B cell (primary cell): ENCODE measurements around the gene EMX2. TPM values are rescaled to one million over a fixed set of nuclear protein-coding genes. Genes with fewer than 3 reads are reported as not detected.

ENCODE experiments used
- ATAC-seq: fragments of 200-7000 bp; cut with Tn5 transposase; one replicate; pipeline ENCODE4 v1.10.0; 2021; ENCODE audit warnings: low read depth, mild to moderate bottlenecking, moderate number of reproducible peaks, moderate library complexity
- CTCF ChIA-PET: fragments of 350-600 bp; sonication (Branson Sonifier 250); formaldehyde crosslinking; loops from one replicate; lab custom pipeline; 2021; ENCODE audit warnings: antibody characterized with exemption, inconsistent platforms; lab: Charles Lee
- POLR2A ChIA-PET: fragments of 350-600 bp; sonication (Branson Sonifier 250); formaldehyde crosslinking; loops from one replicate; lab custom pipeline; 2021; ENCODE audit warnings: antibody characterized with exemption; lab: Charles Lee
- DNase-seq: peaks from one replicate; pipeline ENCODE4 v3.0.0; 2013
- H2AFZ ChIP-seq: 2 replicates; pipeline ENCODE4 v1.6.1; 2012; ENCODE audit warnings: mild to moderate bottlenecking, low read depth, low read length; ENCODE audit not compliant: insufficient read depth, poor library complexity, severe bottlenecking
- H3K27ac ChIP-seq, 2 donors: 1 replicate in 1 of 2; 2 replicates in 1 of 2; pipeline ENCODE4 v1.5.1; 2012 to 2013; ENCODE audit warnings: low read length in 2 of 2, mild to moderate bottlenecking in 2 of 2, moderate library complexity in 1 of 2
- H3K27me3 ChIP-seq, 4 experiments: fragments of 200-600 bp in 1 of 4; sonication (generic) in 1 of 4; replicated peaks in 1 of 4; 1 replicate in 2 of 4; 2 replicates in 2 of 4; pipeline versions ENCODE4 v1.6.1 to v1.7.0; 2013 to 2016; ENCODE audit warnings: low read length in 3 of 4, mild to moderate bottlenecking in 2 of 4, mixed read lengths in 1 of 4, moderate library complexity in 1 of 4; ENCODE audit not compliant: insufficient read depth in 4 of 4, control insufficient read depth in 3 of 4; ENCODE audit errors: control extremely low read depth in 1 of 4
- H3K36me3 ChIP-seq, 2 experiments: replicated peaks in 1 of 2; 1 replicate in 1 of 2; 2 replicates in 1 of 2; pipeline versions ENCODE4 v1.6.1 to v1.7.1; 2013; ENCODE audit warnings: low read length in 1 of 2; ENCODE audit not compliant: insufficient read depth in 2 of 2, control insufficient read depth in 1 of 2; ENCODE audit errors: control extremely low read depth in 1 of 2, extremely low read depth in 1 of 2
- H3K4me1 ChIP-seq, 2 donors: fragments of 200-600 bp in 1 of 2; sonication (generic) in 1 of 2; 1 replicate in 1 of 2; 2 replicates in 1 of 2; pipeline versions ENCODE4 v1.5.1 to v1.6.1; 2013 to 2017; ENCODE audit warnings: low read length in 2 of 2; ENCODE audit not compliant: control insufficient read depth in 2 of 2, insufficient read depth in 2 of 2
- H3K4me2 ChIP-seq: replicated peaks from 2 replicates; pipeline ENCODE3; 2012; ENCODE audit warnings: mild to moderate bottlenecking, low read depth, low read length; ENCODE audit not compliant: poor library complexity, severe bottlenecking
- H3K4me3 ChIP-seq, 5 experiments: fragments of 200-600 bp in 1 of 5; sonication (generic) in 1 of 5; 1 replicate in 3 of 5; 2 replicates in 2 of 5; pipeline versions ENCODE4 v1.5.1 to v1.7.0; 2011 to 2016; ENCODE audit warnings: low read length in 4 of 5, mild to moderate bottlenecking in 4 of 5, low read depth in 2 of 5, control low read depth in 1 of 5, moderate library complexity in 1 of 5; ENCODE audit not compliant: insufficient read depth in 1 of 5; ENCODE audit errors: control extremely low read depth in 1 of 5, extremely low read depth in 1 of 5
- H3K79me2 ChIP-seq: fragments of 200-600 bp; sonication (generic); one replicate; pipeline ENCODE4 v1.6.0; 2016; ENCODE audit warnings: low read length; ENCODE audit not compliant: control insufficient read depth, insufficient read depth
- H3K9ac ChIP-seq: fragments of 200-600 bp; sonication (generic); 2 replicates; pipeline ENCODE4 v1.6.1; 2017; ENCODE audit warnings: mild to moderate bottlenecking, low read length, moderate library complexity
- H3K9me3 ChIP-seq, 3 donors: one replicate each; pipeline versions ENCODE4 v1.6.1 to v1.7.1; 2013; ENCODE audit warnings: low read length in 2 of 3; ENCODE audit not compliant: control insufficient read depth in 2 of 3, insufficient read depth in 1 of 3; ENCODE audit errors: control extremely low read depth in 1 of 3
- H4K20me1 ChIP-seq: 2 replicates; pipeline ENCODE4 v1.6.0; 2012; ENCODE audit warnings: mild to moderate bottlenecking, low read length; ENCODE audit not compliant: insufficient read depth, control insufficient read depth, poor library complexity, severe bottlenecking
- H3K27ac Mint-ChIP-seq: one replicate; pipeline ENCODE4 v1.8.0; 2021; ENCODE audit warnings: mixed read lengths
- H3K27me3 Mint-ChIP-seq: one replicate; pipeline ENCODE4 v1.8.0; 2021; ENCODE audit warnings: mixed read lengths
- H3K4me1 Mint-ChIP-seq: one replicate; pipeline ENCODE4 v1.8.0; 2021; ENCODE audit warnings: mixed read lengths
- H3K4me3 Mint-ChIP-seq: one replicate; pipeline ENCODE4 v1.8.0; 2021; ENCODE audit warnings: mixed read lengths
- H3K9me3 Mint-ChIP-seq: one replicate; pipeline ENCODE4 v1.8.0; 2022; ENCODE audit warnings: mixed read lengths; ENCODE audit not compliant: insufficient read depth
- EZH2 ChIP-seq: IDR thresholded peaks from 2 replicates; pipeline ENCODE4 v1.6.1; 2012; ENCODE audit warnings: borderline replicate concordance, low read depth, mild to moderate bottlenecking, moderate library complexity, low read length; ENCODE audit not compliant: insufficient read depth, poor library complexity, severe bottlenecking
- WGBS: methylation state at CpG from one replicate; pipeline ENCODE4 v1.1.5; 2013; ENCODE audit warnings: missing lambda C conversion rate; ENCODE audit not compliant: insufficient coverage; 5-methylcytosine and 5-hydroxymethylcytosine counted together
- intact Hi-C: fragments of 100-400 bp; cut with micrococcal nuclease; formaldehyde crosslinking; loops from one replicate; pipeline ENCODE4 v1.10.0; 2022
- polyA plus RNA-seq: library from polyadenylated mRNA; depleted of rRNA; stranded (reverse); fragments of >200 nt; gene quantifications from 2 replicates; pipeline ENCODE4 v1.2.3, GENCODE V29; 2012
- total RNA-seq, 2 donors: library from RNA; stranded (reverse); fragments of 120-200 nt in 1 of 2; gene quantifications; 1 replicate in 1 of 2; 2 replicates in 1 of 2; pipeline versions ENCODE4 v1.2.3 to v1.2.4, GENCODE V29; 2013 to 2022
- TF ChIP-seq, protein P1 (sequence below): fragments of 200-600 bp; IDR thresholded peaks from one replicate; pipeline ENCODE4 v1.8.0; 2022; ENCODE audit warnings: antibody characterized with exemption, mild to moderate bottlenecking

EMX2 gene
- total and polyA plus RNA-seq, 2 donors (not counting 1 experiment from before 2014, with no cell fraction given): not detected

DNA sequence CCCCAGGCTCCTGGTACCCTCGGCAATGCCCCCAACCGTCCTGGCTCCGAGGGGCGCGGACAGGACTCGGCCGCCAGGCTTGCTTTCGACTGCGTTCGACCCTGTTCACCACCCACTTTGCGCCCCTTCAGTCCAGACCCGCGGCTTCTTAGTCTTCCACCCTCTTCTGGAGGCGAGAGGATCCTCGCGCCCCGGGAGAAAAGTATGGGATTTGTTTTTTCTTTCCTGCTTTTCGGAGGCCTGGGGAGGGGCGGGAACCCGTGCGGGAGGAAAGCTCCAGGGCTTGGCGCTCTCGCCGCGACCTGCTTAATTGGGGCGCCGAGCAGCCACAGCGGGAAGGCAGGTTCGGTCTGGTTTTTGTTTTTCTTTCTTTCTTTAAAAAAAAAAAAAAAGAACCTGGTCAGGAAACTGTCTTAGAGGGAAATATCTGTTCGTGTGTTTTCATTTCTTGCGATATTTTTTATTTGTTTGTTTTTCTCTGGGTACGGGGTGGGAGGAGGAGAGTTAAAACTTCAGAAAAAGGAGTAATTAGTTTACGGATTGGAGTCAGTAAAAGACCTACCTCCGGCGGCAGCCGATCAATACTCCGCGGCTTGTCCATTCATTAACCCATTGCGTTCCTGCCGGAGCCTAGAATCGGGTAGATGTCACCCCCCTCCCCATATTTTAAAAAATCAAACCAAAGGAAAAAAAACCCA, 1.6 kb downstream of the EMX2 start:
- Histone ChIP-seq H3K79me2 (no peaks in the 10 kb centered on the region), H3K4me3 (peak overlapping the region in 1 of 5 experiments; percentile 5), H4K20me1 (no peaks in the 10 kb centered on the region), H2AFZ (no peak overlapping the region), H3K4me1 (peaks cover 14 to 15% of the 10 kb centered on the region in 2 donors), H3K4me2 (peak overlapping the region; percentile 46), H3K36me3 (no peaks in the 10 kb centered on the region), H3K27ac (no peak overlapping the region), H3K9me3 (peaks cover 0 to 29% (median 0%) of the 10 kb centered on the region in 3 donors), H3K27me3 (peaks cover 0 to 80% (median 36%) of the 10 kb centered on the region in 4 experiments), H3K9ac (no peak overlapping the region)
- no peak for TF ChIP-seq EZH2
- TF ChIP-seq, protein P1, sequence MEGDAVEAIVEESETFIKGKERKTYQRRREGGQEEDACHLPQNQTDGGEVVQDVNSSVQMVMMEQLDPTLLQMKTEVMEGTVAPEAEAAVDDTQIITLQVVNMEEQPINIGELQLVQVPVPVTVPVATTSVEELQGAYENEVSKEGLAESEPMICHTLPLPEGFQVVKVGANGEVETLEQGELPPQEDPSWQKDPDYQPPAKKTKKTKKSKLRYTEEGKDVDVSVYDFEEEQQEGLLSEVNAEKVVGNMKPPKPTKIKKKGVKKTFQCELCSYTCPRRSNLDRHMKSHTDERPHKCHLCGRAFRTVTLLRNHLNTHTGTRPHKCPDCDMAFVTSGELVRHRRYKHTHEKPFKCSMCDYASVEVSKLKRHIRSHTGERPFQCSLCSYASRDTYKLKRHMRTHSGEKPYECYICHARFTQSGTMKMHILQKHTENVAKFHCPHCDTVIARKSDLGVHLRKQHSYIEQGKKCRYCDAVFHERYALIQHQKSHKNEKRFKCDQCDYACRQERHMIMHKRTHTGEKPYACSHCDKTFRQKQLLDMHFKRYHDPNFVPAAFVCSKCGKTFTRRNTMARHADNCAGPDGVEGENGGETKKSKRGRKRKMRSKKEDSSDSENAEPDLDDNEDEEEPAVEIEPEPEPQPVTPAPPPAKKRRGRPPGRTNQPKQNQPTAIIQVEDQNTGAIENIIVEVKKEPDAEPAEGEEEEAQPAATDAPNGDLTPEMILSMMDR: no peak
- CTCF ChIA-PET: no interaction called here
- peaks cover 15% of the 10 kb centered on the region for H3K4me1 Mint-ChIP-seq
- no peaks in the 10 kb centered on the region for H3K9me3 Mint-ChIP-seq
- WGBS: 7% methylated on average over 32 of the region's 41 CpGs
- ATAC-seq: no peak
- POLR2A ChIA-PET: no interaction called here
- peaks cover 59% of the 10 kb centered on the region for H3K27me3 Mint-ChIP-seq
- peak overlapping the region; percentile 49 for H3K4me3 Mint-ChIP-seq
- H3K27ac Mint-ChIP-seq: no peak overlapping the region
- no peak for DNase-seq
- intact Hi-C loops: no loop called here

DNA sequence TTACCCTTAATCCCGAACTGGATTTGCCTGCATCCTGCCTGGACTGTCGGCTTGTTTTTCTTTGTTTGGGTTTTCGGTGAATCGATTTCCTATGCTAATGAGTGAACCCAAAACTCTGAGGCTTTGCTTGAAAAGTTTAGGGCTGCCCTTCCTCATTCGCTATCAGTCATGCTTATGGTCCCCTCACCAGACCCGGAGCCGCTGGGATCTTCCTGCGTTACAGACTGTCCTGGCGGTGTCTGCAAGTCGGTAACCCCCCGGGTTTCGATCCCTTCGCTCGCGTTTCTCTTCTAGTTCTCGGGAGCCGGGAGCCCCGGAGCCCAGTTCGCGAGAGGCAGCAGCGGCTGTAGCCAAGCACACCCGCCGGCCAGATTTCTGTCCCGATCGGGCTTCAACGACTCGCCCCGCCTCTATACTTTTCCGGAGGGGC, 2.2 kb downstream of the EMX2 start:
- ChIA-PET POLR2A (no interaction called here), CTCF (no interaction called here)
- H3K79me2 ChIP-seq: no peaks in the 10 kb centered on the region
- intact Hi-C loops: no loop called here
- WGBS: 5% methylated on average over 25 of the region's 29 CpGs
- Mint-ChIP-seq H3K4me3 (peak overlapping the region; percentile 49), H3K4me1 (peaks cover 15% of the 10 kb centered on the region), H3K27me3 (peaks cover 62% of the 10 kb centered on the region), H3K27ac (no peak overlapping the region), H3K9me3 (no peaks in the 10 kb centered on the region)
- H3K4me3 ChIP-seq: no peak overlapping the region
- no peak for TF ChIP-seq EZH2
- TF ChIP-seq, protein P1: no peak
- peaks cover 0 to 29% (median 0%) of the 10 kb centered on the region in 3 donors for H3K9me3 ChIP-seq
- DNase-seq (no peak), ATAC-seq (no peak)
- H3K36me3 ChIP-seq: no peaks in the 10 kb centered on the region
- H3K27me3 ChIP-seq: peaks cover 0 to 75% (median 35%) of the 10 kb centered on the region in 4 experiments
- H4K20me1 ChIP-seq: no peaks in the 10 kb centered on the region
- H3K27ac ChIP-seq: no peak overlapping the region
- H3K4me2 ChIP-seq: peak overlapping the region; percentile 46
- H3K9ac ChIP-seq: no peak overlapping the region
- H2AFZ ChIP-seq: peak overlapping the region; percentile 10
- H3K4me1 ChIP-seq: peaks cover 14 to 15% of the 10 kb centered on the region in 2 donors
